HepG2 (cell line): Measurements from ENCODE around the gene ZNF714. TPM values are rescaled to one million over a fixed set of nuclear protein-coding genes. Genes with fewer than 3 reads are reported as not detected.

Source experiments
- CCDC6 ChIP-seq: sonication (generic); formaldehyde crosslinking; IDR thresholded peaks from 2 replicates; pipeline ENCODE4 v1.8.1; 2022; ENCODE audit warnings: mild to moderate bottlenecking, missing genetic modification reagents, moderate library complexity
- DR1 ChIP-seq: sonication (generic); formaldehyde crosslinking; IDR thresholded peaks from 2 replicates; pipeline ENCODE4 v1.8.0; 2021; ENCODE audit warnings: mild to moderate bottlenecking, missing genetic modification reagents, inconsistent platforms
- KLF13 ChIP-seq: sonication (generic); formaldehyde crosslinking; IDR thresholded peaks from 2 replicates; pipeline ENCODE4 v1.4.0; 2020; ENCODE audit warnings: mild to moderate bottlenecking, missing genetic modification reagents
- POLR2AphosphoS5 ChIP-seq: IDR thresholded peaks from 2 replicates; pipeline ENCODE4 v1.6.1; 2012; ENCODE audit warnings: low read depth, low read length
- RFXAP ChIP-seq: sonication (generic); formaldehyde crosslinking; IDR thresholded peaks from 2 replicates; pipeline ENCODE4 v1.4.0; 2020; ENCODE audit warnings: missing genetic modification reagents, borderline replicate concordance
- SOX13 ChIP-seq, 3 experiments: fragments of 450-650 bp in 1 of 3; sonication (generic) in 1 of 3; formaldehyde crosslinking in 1 of 3; IDR thresholded peaks in 2 of 3; conservative IDR thresholded peaks in 1 of 3; 2 replicates each; pipeline versions ENCODE4 v1.5.0 to v1.6.1; 2016 to 2020; ENCODE audit warnings: antibody characterized with exemption in 1 of 3, mild to moderate bottlenecking in 1 of 3, missing compliant biosample characterization in 1 of 3, missing genetic modification reagents in 1 of 3, moderate library complexity in 1 of 3
- SYNCRIP ChIP-seq: fragments of 200-400 bp; formaldehyde crosslinking; IDR thresholded peaks from 2 replicates; pipeline ENCODE4 v1.6.1; 2018; ENCODE audit warnings: mild to moderate bottlenecking, low read depth, low read length; ENCODE audit not compliant: insufficient read depth
- ZNF160 ChIP-seq: sonication (generic); formaldehyde crosslinking; IDR thresholded peaks from 2 replicates; pipeline ENCODE4 v1.8.0; 2022; ENCODE audit warnings: mild to moderate bottlenecking, inconsistent platforms, missing genetic modification reagents
- ZNF20 ChIP-seq: sonication (generic); formaldehyde crosslinking; IDR thresholded peaks from 2 replicates; pipeline ENCODE4 v1.4.0; 2020; ENCODE audit warnings: mild to moderate bottlenecking, moderate library complexity, missing genetic modification reagents
- ZNF205 ChIP-seq: IDR thresholded peaks from 2 replicates; pipeline ENCODE4 v1.6.1; 2018; ENCODE audit warnings: missing biosample characterization, missing genetic modification reagents
- ZNF224 ChIP-seq: sonication (generic); formaldehyde crosslinking; IDR thresholded peaks from 2 replicates; pipeline ENCODE4 v1.5.0; 2020; ENCODE audit warnings: mild to moderate bottlenecking, missing genetic modification reagents
- ZNF451 ChIP-seq: sonication (generic); formaldehyde crosslinking; IDR thresholded peaks from 2 replicates; pipeline ENCODE4 v1.5.0; 2020; ENCODE audit warnings: mild to moderate bottlenecking, missing genetic modification reagents
- ZNF549 ChIP-seq: sonication (generic); formaldehyde crosslinking; IDR thresholded peaks from 2 replicates; pipeline ENCODE4 v1.5.0; 2020; ENCODE audit warnings: missing genetic modification reagents
- ZNF557 ChIP-seq: sonication (generic); formaldehyde crosslinking; IDR thresholded peaks from 2 replicates; pipeline ENCODE4 v1.4.0; 2020; ENCODE audit warnings: missing genetic modification reagents
- ZNF629 ChIP-seq: sonication (generic); formaldehyde crosslinking; conservative IDR thresholded peaks from 2 replicates; pipeline ENCODE4 v1.5.0; 2020; ENCODE audit warnings: missing genetic modification reagents
- ZNF775 ChIP-seq: sonication (generic); formaldehyde crosslinking; IDR thresholded peaks from 2 replicates; pipeline ENCODE4 v1.4.0; 2020; ENCODE audit warnings: missing genetic modification reagents, mild to moderate bottlenecking, moderate library complexity, borderline replicate concordance
- ZSCAN30 ChIP-seq: sonication (generic); formaldehyde crosslinking; IDR thresholded peaks from 2 replicates; pipeline ENCODE4 v1.5.0; 2020; ENCODE audit warnings: mild to moderate bottlenecking, missing genetic modification reagents
- polyA plus RNA-seq, 8 experiments: library from polyadenylated mRNA; depleted of rRNA in 3 of 8; stranded (reverse) in 7 of 8; unstranded in 1 of 8; fragments of >200 nt; fragmentation: Illumina TruSeq in 4 of 8; extraction: Trizol in 4 of 8; gene quantifications; 2 replicates each; pipeline versions ENCODE4 v1.2.1 to v1.2.3, GENCODE V29; 2011 to 2016; ENCODE audit warnings: low read depth in 4 of 8, missing spikeins in 1 of 8, mixed read lengths in 1 of 8; ENCODE audit not compliant: insufficient read depth in 1 of 8
- total RNA-seq, 5 experiments: library from RNA; depleted of rRNA; stranded (reverse); fragments of >200 nt; fragmentation: Illumina TruSeq; extraction: Trizol; gene quantifications; 2 replicates each; pipeline ENCODE4 v1.2.3, GENCODE V29; 2016; ENCODE audit warnings: low read depth in 1 of 5
- TF ChIP-seq, protein P1 (sequence below): sonication (generic); formaldehyde crosslinking; IDR thresholded peaks from 2 replicates; pipeline ENCODE4 v1.5.0; 2020; ENCODE audit warnings: missing genetic modification reagents
- TF ChIP-seq, protein P2 (sequence below): sonication (generic); formaldehyde crosslinking; IDR thresholded peaks from 2 replicates; pipeline ENCODE4 v1.4.0; 2020; ENCODE audit warnings: mild to moderate bottlenecking, low read depth, missing genetic modification reagents
- TF ChIP-seq, protein P3 (sequence below): sonication (generic); formaldehyde crosslinking; IDR thresholded peaks from 2 replicates; pipeline ENCODE4 v1.8.0; 2022; ENCODE audit warnings: low read depth, missing genetic modification reagents
- TF ChIP-seq, protein P4 (sequence below): sonication (generic); formaldehyde crosslinking; IDR thresholded peaks from 2 replicates; pipeline ENCODE4 v1.9.0; 2021; ENCODE audit warnings: missing genetic modification reagents, borderline replicate concordance
- TF ChIP-seq, protein P5 (sequence below): sonication (generic); IDR thresholded peaks from 2 replicates; pipeline ENCODE4 v1.6.1; 2016; ENCODE audit warnings: low read depth, borderline replicate concordance

The ZNF714 gene
- total and polyA plus RNA-seq, 2 of the 13 experiments (the other 11 are each of a cell fraction or from before 2014, with no cell fraction given): 6.7 to 27.8 TPM

DNA sequence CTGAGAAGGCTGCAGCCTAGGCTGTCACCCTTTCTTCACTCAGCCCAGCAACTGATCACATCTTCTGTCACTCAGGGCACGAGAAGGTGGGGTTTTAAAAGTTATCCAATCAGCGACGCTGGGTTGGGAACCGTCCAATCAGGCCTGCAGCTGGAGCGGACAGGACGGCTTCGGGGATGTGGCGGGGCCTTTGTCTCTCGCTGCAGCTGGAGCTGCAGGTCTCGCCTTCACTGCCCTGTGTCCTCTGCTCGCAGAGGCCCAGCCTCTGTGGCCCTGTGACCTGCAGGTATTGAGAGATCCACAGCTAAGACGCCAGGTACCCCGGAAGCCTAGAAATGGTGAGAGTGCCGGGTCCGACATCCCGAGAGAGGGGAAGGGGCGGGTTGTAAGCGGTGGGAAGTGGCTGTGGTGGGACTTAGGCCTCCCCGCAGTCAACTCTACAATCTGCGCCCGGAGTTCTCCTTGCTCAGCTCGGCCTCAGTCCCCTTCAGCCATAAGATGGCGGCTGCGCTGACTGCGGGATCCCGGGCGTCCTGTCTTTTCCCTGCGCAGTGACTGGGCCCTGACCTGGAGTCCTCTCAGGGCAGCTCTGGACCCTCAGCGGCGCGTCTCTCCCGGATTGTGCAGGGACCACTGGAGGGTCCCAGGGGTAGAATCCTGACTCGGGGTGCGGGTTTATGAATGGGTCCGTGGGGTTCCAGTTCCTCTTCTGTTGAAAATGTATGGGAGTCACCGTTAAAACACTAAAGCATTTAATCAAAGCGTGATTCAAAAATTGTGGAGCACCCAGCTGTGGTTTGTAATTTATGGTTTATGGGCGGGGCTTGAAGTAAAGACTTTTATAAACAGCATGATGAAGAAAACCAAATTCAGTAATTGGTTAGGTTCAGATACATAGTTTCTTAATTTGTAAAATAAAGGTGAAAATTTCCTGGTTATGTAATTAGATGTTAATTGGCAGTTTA lies at the start of gene ZNF714 (continued):
- TF ChIP-seq POLR2AphosphoS5 (peak; percentile 83), KLF13 (CRISPR knock-in tag) (no peak), CCDC6 (no peak), ZNF549 (no peak), ZNF160 (no peak), RFXAP (CRISPR knock-in tag) (peak; percentile 68; the same call in 1 of the 2 replicates), ZNF224 (CRISPR knock-in tag) (no peak), ZNF775 (CRISPR knock-in tag) (no peak), SOX13 (IDR thresholded peaks at IDR 0.05) (peak; percentile 25; the same call in 1 of the 2 replicates), SOX13 (CRISPR knock-in tag; conservative IDR thresholded peaks at IDR 0.05 in 1 of 2, IDR thresholded peaks at IDR 0.05 in 1 of 2) (0 out of 4 replicates have a peak, but pooled peaks of 1 of the 2 experiments have one; percentile 20), ZNF205 (CRISPR knock-in tag) (no peak), ZNF20 (CRISPR knock-in tag) (no peak), SYNCRIP (no peak), ZNF451 (CRISPR knock-in tag) (no peak), ZNF557 (CRISPR knock-in tag) (no peak), ZNF629 (CRISPR knock-in tag) (no peak), DR1 (CRISPR knock-in tag) (peak; percentile 59; the same call in 1 of the 2 replicates), ZSCAN30 (CRISPR knock-in tag) (no peak)
- TF ChIP-seq, protein P1, sequence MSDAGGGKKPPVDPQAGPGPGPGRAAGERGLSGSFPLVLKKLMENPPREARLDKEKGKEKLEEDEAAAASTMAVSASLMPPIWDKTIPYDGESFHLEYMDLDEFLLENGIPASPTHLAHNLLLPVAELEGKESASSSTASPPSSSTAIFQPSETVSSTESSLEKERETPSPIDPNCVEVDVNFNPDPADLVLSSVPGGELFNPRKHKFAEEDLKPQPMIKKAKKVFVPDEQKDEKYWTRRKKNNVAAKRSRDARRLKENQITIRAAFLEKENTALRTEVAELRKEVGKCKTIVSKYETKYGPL (CRISPR knock-in tag): no peak
- TF ChIP-seq, protein P2, sequence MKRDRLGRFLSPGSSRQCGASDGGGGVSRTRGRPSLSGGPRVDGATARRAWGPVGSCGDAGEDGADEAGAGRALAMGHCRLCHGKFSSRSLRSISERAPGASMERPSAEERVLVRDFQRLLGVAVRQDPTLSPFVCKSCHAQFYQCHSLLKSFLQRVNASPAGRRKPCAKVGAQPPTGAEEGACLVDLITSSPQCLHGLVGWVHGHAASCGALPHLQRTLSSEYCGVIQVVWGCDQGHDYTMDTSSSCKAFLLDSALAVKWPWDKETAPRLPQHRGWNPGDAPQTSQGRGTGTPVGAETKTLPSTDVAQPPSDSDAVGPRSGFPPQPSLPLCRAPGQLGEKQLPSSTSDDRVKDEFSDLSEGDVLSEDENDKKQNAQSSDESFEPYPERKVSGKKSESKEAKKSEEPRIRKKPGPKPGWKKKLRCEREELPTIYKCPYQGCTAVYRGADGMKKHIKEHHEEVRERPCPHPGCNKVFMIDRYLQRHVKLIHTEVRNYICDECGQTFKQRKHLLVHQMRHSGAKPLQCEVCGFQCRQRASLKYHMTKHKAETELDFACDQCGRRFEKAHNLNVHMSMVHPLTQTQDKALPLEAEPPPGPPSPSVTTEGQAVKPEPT: no peak
- TF ChIP-seq, protein P3, sequence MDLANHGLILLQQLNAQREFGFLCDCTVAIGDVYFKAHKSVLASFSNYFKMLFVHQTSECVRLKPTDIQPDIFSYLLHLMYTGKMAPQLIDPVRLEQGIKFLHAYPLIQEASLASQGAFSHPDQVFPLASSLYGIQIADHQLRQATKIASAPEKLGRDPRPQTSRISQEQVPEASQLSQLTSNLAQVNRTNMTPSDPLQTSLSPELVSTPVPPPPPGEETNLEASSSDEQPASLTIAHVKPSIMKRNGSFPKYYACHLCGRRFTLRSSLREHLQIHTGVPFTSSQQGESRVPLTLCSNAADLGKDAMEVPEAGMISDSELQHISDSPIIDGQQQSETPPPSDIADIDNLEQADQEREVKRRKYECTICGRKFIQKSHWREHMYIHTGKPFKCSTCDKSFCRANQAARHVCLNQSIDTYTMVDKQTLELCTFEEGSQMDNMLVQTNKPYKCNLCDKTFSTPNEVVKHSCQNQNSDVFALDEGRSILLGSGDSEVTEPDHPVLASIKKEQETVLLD: no peak
- TF ChIP-seq, protein P4, sequence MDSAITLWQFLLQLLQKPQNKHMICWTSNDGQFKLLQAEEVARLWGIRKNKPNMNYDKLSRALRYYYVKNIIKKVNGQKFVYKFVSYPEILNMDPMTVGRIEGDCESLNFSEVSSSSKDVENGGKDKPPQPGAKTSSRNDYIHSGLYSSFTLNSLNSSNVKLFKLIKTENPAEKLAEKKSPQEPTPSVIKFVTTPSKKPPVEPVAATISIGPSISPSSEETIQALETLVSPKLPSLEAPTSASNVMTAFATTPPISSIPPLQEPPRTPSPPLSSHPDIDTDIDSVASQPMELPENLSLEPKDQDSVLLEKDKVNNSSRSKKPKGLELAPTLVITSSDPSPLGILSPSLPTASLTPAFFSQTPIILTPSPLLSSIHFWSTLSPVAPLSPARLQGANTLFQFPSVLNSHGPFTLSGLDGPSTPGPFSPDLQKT (CRISPR knock-in tag): no peak
- TF ChIP-seq, protein P5, sequence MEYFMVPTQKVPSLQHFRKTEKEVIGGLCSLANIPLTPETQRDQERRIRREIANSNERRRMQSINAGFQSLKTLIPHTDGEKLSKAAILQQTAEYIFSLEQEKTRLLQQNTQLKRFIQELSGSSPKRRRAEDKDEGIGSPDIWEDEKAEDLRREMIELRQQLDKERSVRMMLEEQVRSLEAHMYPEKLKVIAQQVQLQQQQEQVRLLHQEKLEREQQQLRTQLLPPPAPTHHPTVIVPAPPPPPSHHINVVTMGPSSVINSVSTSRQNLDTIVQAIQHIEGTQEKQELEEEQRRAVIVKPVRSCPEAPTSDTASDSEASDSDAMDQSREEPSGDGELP: peak; percentile 70; the same call in 1 of the 2 replicates
